CD4-positive, alpha-beta T cell treated with Interleukin-17A for 4 hours (primary cell): ENCODE measurements around the gene ALOX12.

Source experiments
- DNase-seq: peaks from one replicate; pipeline ENCODE4 v3.0.0-alpha.2; 2020; ENCODE audit warnings: mixed read lengths

ALOX12 gene

DNA sequence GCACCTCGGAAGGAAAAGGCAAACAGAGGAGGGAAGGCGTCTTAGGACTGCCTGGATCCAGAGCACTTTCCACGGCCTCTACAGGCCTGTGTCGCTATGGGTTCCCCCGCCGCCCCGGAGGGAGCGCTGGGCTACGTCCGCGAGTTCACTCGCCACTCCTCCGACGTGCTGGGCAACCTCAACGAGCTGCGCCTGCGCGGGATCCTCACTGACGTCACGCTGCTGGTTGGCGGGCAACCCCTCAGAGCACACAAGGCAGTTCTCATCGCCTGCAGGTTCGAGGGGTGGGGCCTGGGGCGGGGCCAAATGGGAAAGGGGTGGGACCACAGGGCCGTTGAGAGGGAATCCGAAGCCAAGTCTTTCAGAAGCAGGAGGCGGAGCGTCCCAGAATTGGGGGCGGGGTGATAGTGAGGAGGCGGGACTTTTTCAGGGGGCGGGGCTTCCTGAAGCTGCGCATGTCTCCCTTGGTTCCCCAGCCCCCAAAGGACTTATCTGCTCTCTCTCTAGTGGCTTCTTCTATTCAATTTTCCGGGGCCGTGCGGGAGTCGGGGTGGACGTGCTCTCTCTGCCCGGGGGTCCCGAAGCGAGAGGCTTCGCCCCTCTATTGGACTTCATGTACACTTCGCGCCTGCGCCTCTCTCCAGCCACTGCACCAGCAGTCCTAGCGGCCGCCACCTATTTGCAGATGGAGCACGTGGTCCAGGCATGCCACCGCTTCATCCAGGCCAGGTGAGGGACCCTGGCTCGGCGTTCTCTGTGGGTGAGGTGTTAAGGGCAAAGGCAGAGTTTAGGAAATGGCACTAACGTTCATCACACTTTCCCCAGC is 27.9 kb downstream of the ALOX12 start:
- DNase-seq: peak; percentile 94

- no peak for DNase-seq
Measured at GRCh38 chr17:7024402-7024785, 28.5 kb downstream of the ALOX12 start.

DNA sequence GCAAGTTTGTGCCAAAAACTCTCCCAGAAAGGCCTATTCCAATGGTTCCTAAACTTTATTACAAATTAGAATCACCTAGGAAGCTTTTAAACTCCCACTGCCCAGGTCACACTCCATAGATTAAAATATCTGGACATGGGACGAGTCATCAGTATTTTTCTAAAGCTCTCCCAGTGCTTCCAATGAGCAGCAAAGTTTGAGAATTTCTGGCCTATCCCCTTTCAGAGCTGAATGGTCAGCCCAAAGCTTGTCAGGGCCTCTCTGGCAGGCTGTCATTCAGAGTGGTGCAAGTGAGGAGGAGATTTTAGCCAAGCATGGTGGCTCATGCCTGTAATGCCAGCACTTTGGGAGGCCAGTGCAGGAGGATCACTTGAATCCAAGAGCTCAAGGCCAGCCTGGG is 29.4 kb downstream of the ALOX12 start:
- no peak for DNase-seq

GRCh38 chr17:7026471-7027115 is 30.7 kb downstream of the ALOX12 start:
- no peak for DNase-seq

DNA sequence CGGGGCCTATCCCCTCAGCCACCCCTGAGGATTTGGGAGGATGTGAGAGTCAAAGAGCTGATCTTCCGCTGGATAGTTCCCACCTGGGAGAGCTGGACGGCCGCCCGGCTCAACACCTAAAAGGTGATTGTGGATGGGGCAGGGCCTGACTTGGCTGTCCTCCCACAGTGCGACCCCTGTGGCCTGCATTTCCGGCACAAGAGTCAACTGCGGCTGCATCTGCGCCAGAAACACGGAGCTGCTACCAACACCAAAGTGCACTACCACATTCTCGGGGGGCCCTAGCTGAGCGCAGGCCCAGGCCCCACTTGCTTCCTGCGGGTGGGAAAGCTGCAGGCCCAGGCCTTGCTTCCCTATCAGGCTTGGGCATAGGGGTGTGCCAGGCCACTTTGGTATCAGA is 31.5 kb downstream of the ALOX12 start:
- DNase-seq: no peak

GRCh38 chr17:7029096-7029495 is 33.2 kb downstream of the ALOX12 start:
- DNase-seq: no peak

- peak; percentile 63 for DNase-seq
Measured at GRCh38 chr17:7029659-7030058, 33.8 kb downstream of the ALOX12 start.

- DNase-seq: peak; percentile 62
Measured at GRCh38 chr17:7034955-7035590, 39.2 kb downstream of the ALOX12 start.

DNA sequence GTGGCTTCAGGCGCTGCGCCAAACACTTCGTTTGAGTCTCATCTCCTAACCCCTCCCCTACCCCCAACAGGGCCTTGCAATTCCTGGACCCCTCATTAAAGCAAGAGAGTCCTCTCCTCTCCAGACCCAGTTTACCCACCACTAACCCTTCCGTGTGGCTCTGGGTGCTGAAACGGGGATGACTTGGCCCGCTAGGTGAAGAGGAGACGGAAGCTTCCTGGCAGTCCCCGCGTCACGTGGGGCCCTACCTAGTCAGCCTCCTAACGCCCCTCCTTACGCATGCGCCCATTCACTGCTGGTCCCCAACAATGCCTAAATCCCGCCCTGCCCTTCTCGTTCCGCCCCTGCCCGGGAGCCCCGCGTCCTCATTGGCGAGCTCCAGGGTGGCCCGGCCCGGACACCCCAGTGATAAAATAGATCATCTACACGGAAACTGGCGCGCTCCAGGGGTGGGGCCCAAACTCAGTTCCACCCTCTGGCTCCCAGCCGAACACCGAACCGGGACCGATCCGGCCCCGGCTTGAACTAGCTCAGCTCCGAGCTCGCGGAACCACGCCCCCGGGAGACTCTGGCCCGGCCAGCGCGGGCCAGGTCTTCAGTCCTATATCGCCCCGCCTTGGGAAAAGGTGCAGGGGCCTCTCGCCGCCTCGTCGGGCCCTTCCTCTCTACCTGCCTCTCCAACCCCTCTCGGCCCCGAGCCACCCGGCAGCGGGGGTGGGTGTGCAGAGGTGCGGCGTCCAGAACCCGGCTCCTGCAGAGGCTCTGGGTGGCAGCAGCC is 39.9 kb downstream of the ALOX12 start, which contains the start of gene SLC16A13:
TSS of gene SLC16A13 (plus strand) at position 425 of the 778 bp plus-strand sequence. CDS start 368 bp downstream, outside the sequence.
- peak; percentile 99 for DNase-seq

GRCh38 chr17:7038025-7038862 is 42.4 kb downstream of the ALOX12 start:
- no peak for DNase-seq

- no peak for DNase-seq
Measured at GRCh38 chr17:7039832-7040231, 44.0 kb downstream of the ALOX12 start.

GRCh38 chr17:7041607-7042500 is 46.0 kb downstream of the ALOX12 start:
- DNase-seq: no peak

DNA sequence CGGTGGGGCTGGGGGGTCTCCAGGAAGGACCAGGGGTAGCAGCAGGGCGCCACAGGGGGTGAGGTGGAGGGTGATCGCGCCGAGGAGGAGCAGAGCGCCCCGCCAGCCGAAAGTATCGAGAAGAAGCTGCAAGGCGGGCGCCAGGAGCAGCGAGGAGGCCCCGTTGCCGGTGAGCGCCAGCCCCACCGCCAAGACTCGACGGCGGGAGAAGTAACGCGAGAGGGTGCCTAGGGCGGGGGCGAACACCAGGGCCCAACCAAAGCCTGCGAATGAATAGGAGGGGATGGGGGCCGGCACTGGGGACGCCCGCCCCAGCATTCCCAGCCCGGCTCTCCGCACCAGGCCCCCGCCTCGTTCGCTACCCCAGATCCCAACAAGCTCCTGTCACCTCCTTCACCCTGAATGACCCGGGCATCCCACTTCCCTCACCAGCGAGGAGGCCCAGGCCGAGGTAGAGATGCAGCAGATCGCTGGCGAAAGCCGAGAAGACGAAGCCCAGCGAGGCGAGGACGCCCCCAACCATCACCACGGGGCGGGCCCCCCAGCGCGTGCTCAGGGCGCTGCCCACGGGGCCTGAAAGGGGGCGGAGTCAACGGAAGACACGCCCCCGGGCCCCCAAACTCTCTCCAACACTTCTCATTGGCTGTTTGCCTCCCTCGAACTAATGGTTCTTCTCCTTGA is 46.8 kb downstream of the ALOX12 start:
- peak; percentile 57 for DNase-seq

- no peak for DNase-seq
Measured at GRCh38 chr17:7043182-7043496, 47.3 kb downstream of the ALOX12 start.

GRCh38 chr17:7043497-7044198 is 47.8 kb downstream of the ALOX12 start, which contains the start of gene SLC16A11:
TSS of gene SLC16A11 (minus strand) at chr17:7044092. CDS start at chr17:7043513, 579 bp downstream.
- peak; percentile 50 for DNase-seq

- DNase-seq: peak; percentile 58
Measured at GRCh38 chr17:7045492-7046126, 49.8 kb downstream of the ALOX12 start.

GRCh38 chr17:7046127-7046724 is 50.4 kb downstream of the ALOX12 start:
- peak; percentile 68 for DNase-seq

- peak; percentile 76 for DNase-seq
Measured at GRCh38 chr17:7046725-7047397, 51.0 kb downstream of the ALOX12 start.
